Testis (tissue), 3 donors: ENCODE measurements around the gene RPTOR. TPM values are rescaled to one million over a fixed set of nuclear protein-coding genes. Genes with fewer than 3 reads are reported as not detected.

ENCODE experiments used
- DNase-seq: peaks from one replicate; pipeline ENCODE4 v3.0.0-alpha.2; 2019
- H3K27ac ChIP-seq, 2 donors: fragments of 200-600 bp; sonication (generic); one replicate each; pipeline ENCODE4 v1.5.1; 2019
- H3K27me3 ChIP-seq: fragments of 200-600 bp; sonication (generic); one replicate; pipeline ENCODE4 v1.5.1; 2019
- H3K36me3 ChIP-seq: fragments of 200-600 bp; sonication (generic); one replicate; pipeline ENCODE4 v1.5.1; 2017; ENCODE audit warnings: low read depth; ENCODE audit errors: missing control alignments
- H3K4me1 ChIP-seq: fragments of 200-600 bp; sonication (generic); one replicate; pipeline ENCODE4 v1.5.1; 2019
- H3K4me3 ChIP-seq, 2 donors: fragments of 200-600 bp; sonication (generic); one replicate each; pipeline ENCODE4 v1.5.1; 2017 to 2019
- H3K9me3 ChIP-seq: fragments of 200-600 bp; sonication (generic); one replicate; pipeline ENCODE4 v1.5.1; 2017
- CTCF ChIP-seq, 3 experiments: fragments of 450-650 bp in 2 of 3; fragments of 200-600 bp in 1 of 3; sonication (generic) in 1 of 3; IDR thresholded peaks; one replicate each; pipeline ENCODE4 v1.5.1; 2016 to 2019; ENCODE audit warnings: antibody characterized with exemption in 3 of 3, mild to moderate bottlenecking in 2 of 3, moderate library complexity in 1 of 3
- POLR2A ChIP-seq: fragments of 450-650 bp; IDR thresholded peaks from one replicate; pipeline ENCODE4 v1.6.1; 2017; ENCODE audit warnings: antibody characterized with exemption, mild to moderate bottlenecking, moderate library complexity
- WGBS, 2 donors: methylation state at CpG; one replicate each; pipeline ENCODE4 v1.1.5; 2018; 5-methylcytosine and 5-hydroxymethylcytosine counted together
- intact Hi-C: fragments of 100-400 bp; cut with DNase I; formaldehyde crosslinking; loops from one replicate; pipeline ENCODE4 v1.15.1; 2023; ENCODE audit warnings: low total_unique reads
- polyA plus RNA-seq: library from polyadenylated mRNA; stranded (reverse); fragments of 350-450 nt; fragmentation: Illumina TruSeq; extraction: RNeasy Lipid Tissue Mini Kit (QIAGEN cat#74804); gene quantifications from one replicate; pipeline ENCODE4 v1.2.3, GENCODE V29; 2014; ENCODE audit warnings: low read depth, low replicate concordance; ENCODE audit not compliant: insufficient read depth
- total RNA-seq, 2 donors: library from RNA; depleted of rRNA; stranded (reverse); fragments of >200 nt; gene quantifications; one replicate each; pipeline ENCODE4 v1.2.3, GENCODE V29; 2016

The RPTOR gene
- total and polyA plus RNA-seq, 3 donors from 2014 or later: 21.8 to 68.3 (median 56.6) TPM

GRCh38 chr17:80803451-80804428, 259.1 kb downstream of the RPTOR start:
- Histone ChIP-seq H3K4me1 (no peaks in the 10 kb centered on the region), H3K9me3 (no peaks in the 10 kb centered on the region), H3K27ac (no peak overlapping the region), H3K27me3 (no peaks in the 10 kb centered on the region), H3K36me3 (no peaks in the 10 kb centered on the region), H3K4me3 (no peak overlapping the region)
- intact Hi-C loops: no loop called here
- DNase-seq: no peak
- no peak for TF ChIP-seq CTCF (IDR thresholded peaks at IDR 0.05)
- TF ChIP-seq POLR2A: no peak
- 94% methylated on average over 30 to 36 of the region's 36 CpGs for WGBS, 2 donors

- Histone ChIP-seq H3K36me3 (no peaks in the 10 kb centered on the region), H3K27me3 (no peaks in the 10 kb centered on the region), H3K27ac (no peak overlapping the region), H3K4me1 (no peaks in the 10 kb centered on the region), H3K4me3 (no peak overlapping the region), H3K9me3 (no peaks in the 10 kb centered on the region)
- TF ChIP-seq CTCF (IDR thresholded peaks at IDR 0.05): no peak
- TF ChIP-seq POLR2A: no peak
- DNase-seq: no peak
- 95 to 96% methylated on average over 15 of the region's 15 CpGs for WGBS, 2 donors
- intact Hi-C loops: no loop called here
These were observed 259.8 kb downstream of the RPTOR start for GRCh38 chr17:80804466-80804865.

- no peak for TF ChIP-seq POLR2A
- no peak for TF ChIP-seq CTCF (IDR thresholded peaks at IDR 0.05)
- no peaks in the 10 kb centered on the region for H3K4me1 ChIP-seq
- H3K27ac ChIP-seq: no peak overlapping the region
- H3K27me3 ChIP-seq: no peaks in the 10 kb centered on the region
- intact Hi-C loops: no loop called here
- no peaks in the 10 kb centered on the region for H3K9me3 ChIP-seq
- H3K36me3 ChIP-seq: no peaks in the 10 kb centered on the region
- no peak overlapping the region for H3K4me3 ChIP-seq
- WGBS, 2 donors: 84 to 88% methylated on average over 9 to 15 of the region's 15 CpGs
- DNase-seq: no peak
These were observed 260.6 kb downstream of the RPTOR start for GRCh38 chr17:80805032-80805751.

- no peak for TF ChIP-seq POLR2A
- TF ChIP-seq CTCF (IDR thresholded peaks at IDR 0.05): no peak
- WGBS, 2 donors: 99 to 100% methylated on average over 4 of the region's 4 CpGs
- no peaks in the 10 kb centered on the region for H3K36me3 ChIP-seq
- intact Hi-C loops: no loop called here
- H3K27ac ChIP-seq: no peak overlapping the region
- no peak overlapping the region for H3K4me3 ChIP-seq
- no peaks in the 10 kb centered on the region for H3K27me3 ChIP-seq
- no peaks in the 10 kb centered on the region for H3K9me3 ChIP-seq
- DNase-seq: no peak
- H3K4me1 ChIP-seq: no peaks in the 10 kb centered on the region
These were observed 262.4 kb downstream of the RPTOR start for GRCh38 chr17:80807014-80807413.
